Upper lobe of right lung (tissue), 1 donor: ENCODE results near the gene EPOP. TPM values are rescaled to one million over a fixed set of nuclear protein-coding genes. Genes with fewer than 3 reads are reported as not detected.
A peak's percentile ranks its signal among the peaks of the same experiment; 100 is the strongest.

Source experiments
- ATAC-seq: fragments of 200-7000 bp; cut with Tn5 transposase; one replicate; pipeline ENCODE4 v1.9.1; 2020; ENCODE audit warnings: mild to moderate bottlenecking, moderate library complexity
- DNase-seq: peaks from one replicate; pipeline ENCODE4 v3.0.0-alpha.2; 2020
- H3K27ac ChIP-seq: fragments of 200-600 bp; one replicate; pipeline ENCODE4 v1.8.0; 2022
- H3K27me3 ChIP-seq: fragments of 200-600 bp; one replicate; pipeline ENCODE4 v1.8.0; 2022; ENCODE audit warnings: mild to moderate bottlenecking
- H3K36me3 ChIP-seq: fragments of 200-600 bp; one replicate; pipeline ENCODE4 v1.8.0; 2022
- H3K4me1 ChIP-seq: fragments of 200-600 bp; one replicate; pipeline ENCODE4 v1.8.0; 2022
- H3K4me3 ChIP-seq: fragments of 200-600 bp; one replicate; pipeline ENCODE4 v1.8.0; 2022; ENCODE audit warnings: mild to moderate bottlenecking
- H3K9me3 ChIP-seq: fragments of 200-600 bp; one replicate; pipeline ENCODE4 v1.8.0; 2022
- intact Hi-C: fragments of 100-400 bp; cut with DNase I; formaldehyde crosslinking; loops from one replicate; pipeline ENCODE4 v1.11.0; 2022
- total RNA-seq: library from RNA; stranded (reverse); fragmentation: NEBNext Ultra II Directional; extraction: Animal tissue kit (Norgen Biotek cat#: 25700); gene quantifications from one replicate; pipeline ENCODE4 v1.2.1, GENCODE V29; 2021
- TF ChIP-seq, protein P1 (sequence below): fragments of 200-600 bp; IDR thresholded peaks from one replicate; pipeline ENCODE4 v1.8.0; 2022; ENCODE audit warnings: antibody characterized with exemption
- donor health status: DM: no; HTN: yes; CAD: no; lungs with severe emphysema.

Gene EPOP
- total RNA-seq, 1 donor from 2014 or later, result 2.1 TPM

DNA sequence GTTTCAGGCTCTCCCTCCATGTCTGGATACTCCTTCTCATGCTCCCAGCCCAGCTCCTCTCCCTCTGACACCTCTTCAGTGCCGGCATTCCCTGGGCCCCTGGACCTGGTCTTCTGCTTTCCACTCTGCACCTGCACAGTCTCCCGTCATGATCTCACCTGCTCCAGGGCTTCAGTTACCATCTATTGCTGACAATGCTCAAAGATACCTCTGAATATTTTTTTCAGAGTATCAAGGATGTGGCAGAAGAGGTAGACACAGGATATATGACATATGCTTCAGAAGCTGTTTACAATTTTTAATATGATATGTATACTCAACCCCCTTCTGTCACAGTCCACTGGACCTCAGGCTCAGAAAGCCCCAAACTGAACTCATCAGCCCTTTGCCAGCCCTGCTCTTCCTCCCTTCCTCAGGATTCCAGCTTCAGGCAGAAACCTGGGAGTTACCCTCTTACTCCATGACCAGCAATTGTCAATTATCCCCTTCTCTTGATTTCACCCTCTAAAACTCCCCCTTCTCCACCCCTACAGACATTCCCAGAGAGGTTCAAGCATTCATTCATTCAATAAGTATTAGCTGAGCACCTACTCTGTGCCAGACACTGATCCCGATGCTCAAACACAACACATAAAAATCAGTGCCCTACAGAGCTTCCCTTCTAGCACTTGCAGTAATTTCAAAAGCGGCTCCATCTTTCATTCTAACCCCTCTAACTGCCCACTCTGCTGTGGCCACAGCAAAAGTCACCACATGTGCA, 22.5 kb upstream of the EPOP start:
- ATAC-seq (no peak), DNase-seq (no peak)
- Histone ChIP-seq H3K27ac (no peak overlapping the region), H3K4me3 (no peak overlapping the region), H3K4me1 (peaks cover 32% of the 10 kb centered on the region), H3K27me3 (no peaks in the 10 kb centered on the region), H3K36me3 (no peaks in the 10 kb centered on the region), H3K9me3 (no peaks in the 10 kb centered on the region)
- TF ChIP-seq, protein P1, sequence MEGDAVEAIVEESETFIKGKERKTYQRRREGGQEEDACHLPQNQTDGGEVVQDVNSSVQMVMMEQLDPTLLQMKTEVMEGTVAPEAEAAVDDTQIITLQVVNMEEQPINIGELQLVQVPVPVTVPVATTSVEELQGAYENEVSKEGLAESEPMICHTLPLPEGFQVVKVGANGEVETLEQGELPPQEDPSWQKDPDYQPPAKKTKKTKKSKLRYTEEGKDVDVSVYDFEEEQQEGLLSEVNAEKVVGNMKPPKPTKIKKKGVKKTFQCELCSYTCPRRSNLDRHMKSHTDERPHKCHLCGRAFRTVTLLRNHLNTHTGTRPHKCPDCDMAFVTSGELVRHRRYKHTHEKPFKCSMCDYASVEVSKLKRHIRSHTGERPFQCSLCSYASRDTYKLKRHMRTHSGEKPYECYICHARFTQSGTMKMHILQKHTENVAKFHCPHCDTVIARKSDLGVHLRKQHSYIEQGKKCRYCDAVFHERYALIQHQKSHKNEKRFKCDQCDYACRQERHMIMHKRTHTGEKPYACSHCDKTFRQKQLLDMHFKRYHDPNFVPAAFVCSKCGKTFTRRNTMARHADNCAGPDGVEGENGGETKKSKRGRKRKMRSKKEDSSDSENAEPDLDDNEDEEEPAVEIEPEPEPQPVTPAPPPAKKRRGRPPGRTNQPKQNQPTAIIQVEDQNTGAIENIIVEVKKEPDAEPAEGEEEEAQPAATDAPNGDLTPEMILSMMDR, result no peak
- intact Hi-C loops, result no loop called here

DNA sequence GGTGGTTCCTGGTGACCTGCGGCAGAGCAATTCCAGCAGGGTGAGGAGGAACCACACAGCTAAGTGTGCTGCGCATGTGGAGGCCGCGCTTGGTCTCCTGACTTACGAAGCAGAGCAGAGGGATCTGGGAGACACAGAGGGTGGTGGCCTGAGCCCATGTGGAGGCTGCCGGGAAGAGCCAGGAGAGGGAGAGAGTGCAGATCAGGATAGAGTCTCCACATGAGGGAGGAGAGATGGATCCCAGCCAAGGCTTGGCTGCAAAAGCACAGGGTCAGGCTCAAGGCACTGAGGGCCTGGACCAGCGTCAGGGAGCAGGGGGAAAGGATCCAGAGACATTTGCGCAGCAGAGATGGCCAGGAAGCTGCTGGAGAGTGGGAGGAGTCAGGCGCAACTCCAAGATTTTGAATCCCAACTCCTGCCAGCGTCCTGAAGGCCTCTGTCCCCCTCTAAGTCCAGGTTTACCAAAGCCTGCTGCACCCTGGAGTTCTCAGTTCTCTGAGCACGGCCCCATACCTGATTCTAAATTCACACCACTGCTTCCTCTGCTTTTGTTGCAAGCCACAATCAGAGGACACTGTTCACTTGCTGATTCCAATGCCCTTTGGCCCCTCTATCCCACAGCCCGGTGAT, 19.1 kb upstream of the EPOP start:
- Histone ChIP-seq H3K4me1 (peaks cover 18% of the 10 kb centered on the region), H3K9me3 (no peaks in the 10 kb centered on the region), H3K27ac (peak overlapping the region; percentile 71), H3K27me3 (no peaks in the 10 kb centered on the region), H3K4me3 (no peak overlapping the region), H3K36me3 (no peaks in the 10 kb centered on the region)
- TF ChIP-seq, protein P1, result no peak
- DNase-seq (no peak), ATAC-seq (peak; percentile 78)
- intact Hi-C loops, result no loop called here

DNA sequence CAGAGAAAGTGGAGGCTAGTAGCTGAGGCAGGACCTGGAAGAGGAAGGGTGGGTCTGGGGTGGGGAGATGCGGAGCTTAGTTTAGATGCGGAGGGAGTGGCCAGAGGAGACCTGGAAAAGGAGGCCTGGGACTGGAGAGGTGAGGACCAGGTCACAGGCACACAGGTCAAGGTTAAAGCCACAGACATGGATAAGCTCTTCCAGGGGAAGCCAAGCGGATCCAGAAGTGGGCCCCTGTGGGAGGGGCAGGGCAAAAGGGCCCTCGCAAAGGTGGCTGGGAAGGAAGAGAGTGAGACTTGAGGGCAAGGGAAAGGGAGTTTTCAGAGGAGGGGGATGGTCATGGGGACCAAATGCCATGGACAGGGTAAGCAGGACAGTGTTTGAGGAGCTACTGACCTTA, 16.4 kb upstream of the EPOP start:
- H3K4me1 ChIP-seq, result peaks cover 18% of the 10 kb centered on the region
- H3K27me3 ChIP-seq, result no peaks in the 10 kb centered on the region
- no peak overlapping the region for H3K27ac ChIP-seq
- DNase-seq, result no peak
- no peaks in the 10 kb centered on the region for H3K9me3 ChIP-seq
- H3K36me3 ChIP-seq, result no peaks in the 10 kb centered on the region
- TF ChIP-seq, protein P1, result no peak
- no peak for ATAC-seq
- no peak overlapping the region for H3K4me3 ChIP-seq
- intact Hi-C loops, result no loop called here

DNA sequence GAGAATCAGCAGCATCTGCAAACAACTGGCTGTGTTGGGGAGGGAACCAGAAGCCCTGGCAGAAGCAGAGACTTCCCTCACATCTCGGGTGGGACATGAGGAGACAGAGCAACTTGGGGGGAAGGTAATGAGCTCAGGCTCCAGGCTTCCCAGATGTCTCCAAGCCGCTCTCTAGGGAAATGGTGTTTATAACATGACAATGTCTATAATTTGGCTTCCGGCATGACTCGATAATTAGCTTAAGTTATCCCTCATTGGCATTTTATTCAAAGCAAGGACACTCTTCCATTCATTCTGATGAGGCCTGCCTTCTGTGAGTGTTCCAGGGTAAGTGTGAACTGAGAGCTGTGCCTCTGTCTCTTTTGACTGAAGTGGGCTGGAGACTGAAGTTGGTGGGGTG, 15.6 kb upstream of the EPOP start:
- ATAC-seq (no peak), DNase-seq (no peak)
- intact Hi-C loops, result no loop called here
- H3K27ac ChIP-seq, result no peak overlapping the region
- H3K27me3 ChIP-seq, result no peaks in the 10 kb centered on the region
- H3K4me3 ChIP-seq, result no peak overlapping the region
- TF ChIP-seq, protein P1, result no peak
- no peaks in the 10 kb centered on the region for H3K9me3 ChIP-seq
- H3K36me3 ChIP-seq, result no peaks in the 10 kb centered on the region
- H3K4me1 ChIP-seq, result peaks cover 18% of the 10 kb centered on the region

DNA sequence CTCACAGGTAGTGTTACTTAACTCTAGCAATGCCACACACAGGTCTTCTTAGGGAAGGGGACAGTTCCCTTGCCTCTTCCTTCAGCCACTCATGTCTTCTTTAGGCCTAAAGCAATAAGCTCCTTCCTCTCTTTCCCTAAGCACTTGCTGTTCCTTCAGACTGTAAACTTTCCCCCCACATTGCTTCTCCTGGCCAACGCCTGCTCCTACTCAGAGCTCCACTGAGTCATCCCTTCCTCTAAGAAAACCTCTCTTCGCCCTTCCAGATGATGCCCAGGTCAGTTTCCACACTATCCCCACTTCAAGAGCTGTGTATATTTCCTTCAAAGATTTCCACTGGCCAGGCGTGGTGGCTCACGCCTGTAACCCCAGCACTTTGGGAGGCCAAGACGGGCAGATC, 12.5 kb upstream of the EPOP start:
- intact Hi-C loops, result no loop called here
- Histone ChIP-seq H3K36me3 (no peaks in the 10 kb centered on the region), H3K4me3 (no peak overlapping the region), H3K9me3 (no peaks in the 10 kb centered on the region), H3K27me3 (no peaks in the 10 kb centered on the region), H3K27ac (no peak overlapping the region), H3K4me1 (peaks cover 5% of the 10 kb centered on the region)
- no peak for DNase-seq
- no peak for ATAC-seq
- TF ChIP-seq, protein P1, result no peak
